Breast epithelium (tissue), 4 donors: ENCODE measurements around the gene TTC22. TPM values are rescaled to one million over a fixed set of nuclear protein-coding genes. Genes with fewer than 3 reads are reported as not detected.
A peak's percentile ranks its signal among the peaks of the same experiment; 100 is the strongest.

ENCODE experiments used
- DNase-seq, 2 donors: peaks; one replicate each; pipeline ENCODE4 v3.0.0-alpha.2; 2019; ENCODE audit warnings: low spot score in 2 of 2
- H3K27ac ChIP-seq, 2 donors: fragments of 200-600 bp; sonication (generic) in 1 of 2; one replicate each; pipeline ENCODE4 v1.5.1; 2016 to 2019; ENCODE audit warnings: mild to moderate bottlenecking in 1 of 2
- H3K27me3 ChIP-seq, 2 donors: fragments of 200-600 bp; sonication (generic) in 1 of 2; one replicate each; pipeline versions ENCODE4 v1.5.1 to v1.6.0; 2017 to 2019; ENCODE audit warnings: control low read depth in 1 of 2, mild to moderate bottlenecking in 1 of 2
- H3K36me3 ChIP-seq: fragments of 200-600 bp; one replicate; pipeline ENCODE4 v1.5.1; 2019
- H3K4me1 ChIP-seq, 2 donors: fragments of 200-600 bp; sonication (generic); one replicate each; pipeline ENCODE4 v1.5.1; 2016 to 2019; ENCODE audit warnings: control low read depth in 1 of 2
- H3K4me3 ChIP-seq, 3 donors: fragments of 200-600 bp; sonication (generic); 1 replicate in 2 of 3; 2 replicates in 1 of 3; pipeline ENCODE4 v1.5.1; 2016 to 2019; ENCODE audit warnings: mild to moderate bottlenecking in 3 of 3, moderate library complexity in 2 of 3
- H3K9me3 ChIP-seq, 2 donors: fragments of 200-600 bp; sonication (generic) in 1 of 2; one replicate each; pipeline ENCODE4 v1.5.1; 2016 to 2019; ENCODE audit warnings: control low read depth in 1 of 2
- CTCF ChIP-seq, 3 donors: fragments of 450-650 bp; IDR thresholded peaks; one replicate each; pipeline ENCODE4 v1.5.1; 2016 to 2017; ENCODE audit warnings: antibody characterized with exemption in 3 of 3, mild to moderate bottlenecking in 3 of 3, moderate library complexity in 3 of 3
- POLR2A ChIP-seq: fragments of 450-650 bp; IDR thresholded peaks from one replicate; pipeline ENCODE4 v1.6.1; 2016; ENCODE audit warnings: antibody characterized with exemption, mild to moderate bottlenecking, moderate library complexity
- POLR2AphosphoS5 ChIP-seq, 3 donors: sonication (generic); formaldehyde crosslinking; IDR thresholded peaks; one replicate each; pipeline ENCODE4 v1.6.1; 2017; ENCODE audit warnings: antibody characterized with exemption in 3 of 3
- intact Hi-C: fragments of 100-400 bp; cut with DNase I; formaldehyde crosslinking; loops from one replicate; pipeline ENCODE4 v1.15.1; 2023; ENCODE audit warnings: low total_unique reads
- total RNA-seq, 3 donors: library from RNA; depleted of rRNA; stranded (reverse); fragments of >200 nt; gene quantifications; one replicate each; pipeline ENCODE4 v1.1.0, GENCODE V29; 2016

Gene TTC22
- total RNA-seq, 3 donors from 2014 or later = 0.32 to 15.8 (median 7.9) TPM

GRCh38 chr1:54804471-54805132, 3.5 kb upstream of the TTC22 start:
- H3K4me3 ChIP-seq = no peak overlapping the region
- no peak for DNase-seq
- H3K36me3 ChIP-seq = no peaks in the 10 kb centered on the region
- H3K4me1 ChIP-seq = peaks cover 0 to 3% of the 10 kb centered on the region in 2 donors
- no peak overlapping the region for H3K27ac ChIP-seq
- TF ChIP-seq POLR2AphosphoS5 (IDR thresholded peaks at IDR 0.05) (no peak), POLR2A (no peak), CTCF (IDR thresholded peaks at IDR 0.05) (no peak)
- intact Hi-C loops = loop anchor here (5.0 to 10.0 kb wide), 2 partner anchors 132 to 400 kb away; partner anchors contain the start of gene SSBP3
- no peaks in the 10 kb centered on the region for H3K27me3 ChIP-seq
- no peaks in the 10 kb centered on the region for H3K9me3 ChIP-seq

- H3K9me3 ChIP-seq = no peaks in the 10 kb centered on the region
- no peak overlapping the region for H3K4me3 ChIP-seq
- no peaks in the 10 kb centered on the region for H3K27me3 ChIP-seq
- H3K36me3 ChIP-seq = no peaks in the 10 kb centered on the region
- no peak overlapping the region for H3K27ac ChIP-seq
- DNase-seq = no peak
- intact Hi-C loops = loop anchor here (10.0 kb wide), 1 partner anchor 399 kb away; the partner anchor contains the start of gene SSBP3
- TF ChIP-seq CTCF (IDR thresholded peaks at IDR 0.05) (no peak), POLR2AphosphoS5 (IDR thresholded peaks at IDR 0.05) (no peak), POLR2A (no peak)
- H3K4me1 ChIP-seq = peaks cover 0 to 7% of the 10 kb centered on the region in 2 donors
These were observed 2.8 kb upstream of the TTC22 start for GRCh38 chr1:54803761-54804470.

GRCh38 chr1:54800041-54800898, 853 bp downstream of the TTC22 start:
- no peak for DNase-seq
- H3K36me3 ChIP-seq = no peaks in the 10 kb centered on the region
- no peaks in the 10 kb centered on the region for H3K9me3 ChIP-seq
- H3K4me3 ChIP-seq = peak overlapping the region; percentile 19 to 73 (median 65)
- peaks cover 0 to 7% of the 10 kb centered on the region in 2 donors for H3K4me1 ChIP-seq
- no peaks in the 10 kb centered on the region for H3K27me3 ChIP-seq
- H3K27ac ChIP-seq = peak overlapping the region; percentile 78 to 80
- TF ChIP-seq POLR2AphosphoS5 (IDR thresholded peaks at IDR 0.05) = no peak
- no peak for TF ChIP-seq POLR2A
- TF ChIP-seq CTCF (IDR thresholded peaks at IDR 0.05) = no peak
- intact Hi-C loops = loop anchor here (10.0 kb wide), 1 partner anchor 395 kb away; the partner anchor contains the start of gene SSBP3

- peak overlapping the region in 1 of 2 donors; percentile 48 for H3K27ac ChIP-seq
- TF ChIP-seq CTCF (IDR thresholded peaks at IDR 0.05) = no peak
- no peak for TF ChIP-seq POLR2A
- no peak for TF ChIP-seq POLR2AphosphoS5 (IDR thresholded peaks at IDR 0.05)
- H3K9me3 ChIP-seq = no peaks in the 10 kb centered on the region
- H3K4me3 ChIP-seq = peak overlapping the region in 1 of 3 donors; percentile 65
- H3K4me1 ChIP-seq = peaks cover 0 to 12% of the 10 kb centered on the region in 2 donors
- no peaks in the 10 kb centered on the region for H3K36me3 ChIP-seq
- H3K27me3 ChIP-seq = no peaks in the 10 kb centered on the region
- no peak for DNase-seq
- intact Hi-C loops = loop anchor here (2.0 kb wide), 1 partner anchor 114 kb away; no protein-coding TSS in a partner anchor
These were observed 2.1 kb downstream of the TTC22 start for GRCh38 chr1:54798769-54799641.
